ENCODE data around the gene EPAS1. TPM values are rescaled to one million over a fixed set of nuclear protein-coding genes. Genes with fewer than 3 reads are reported as not detected.

Gene EPAS1
- total and polyA plus RNA-seq, 9 of the 15 experiments (the other 6 are each of a cell fraction or from before 2014, with no cell fraction given), result 0.25 to 11.2 (median 4.1) TPM

DNA sequence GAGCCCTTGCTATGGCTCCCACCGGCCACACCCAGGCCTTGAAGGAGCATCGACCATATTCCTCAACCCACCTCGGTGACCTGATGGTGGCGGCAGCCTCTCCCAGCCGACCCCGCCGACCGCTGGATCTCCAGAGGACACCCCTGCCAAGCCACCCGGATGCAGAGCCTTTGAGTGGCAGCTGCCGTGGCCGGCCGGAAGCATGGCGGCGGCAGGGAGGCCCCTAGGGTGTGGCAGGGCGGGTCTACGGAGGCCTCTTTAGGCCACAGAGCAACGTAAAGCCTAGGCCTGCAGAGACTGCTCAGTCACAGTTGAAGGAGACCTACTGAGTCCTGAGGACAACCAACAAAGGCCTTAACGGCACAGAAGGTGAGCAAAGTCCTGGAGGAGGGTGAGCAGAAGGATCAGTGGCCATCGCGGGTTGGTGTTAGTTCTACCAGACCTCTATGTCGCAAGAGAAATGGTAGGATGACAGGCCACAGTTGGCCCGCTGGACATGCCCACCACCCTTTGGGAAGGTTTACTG lies 131.8 kb downstream of the EPAS1 start (continued):
- TF ChIP-seq WHSC1 (IDR thresholded peaks at IDR 0.05; ENCODE audit: low read length), result no peak
- TF ChIP-seq, protein P1, sequence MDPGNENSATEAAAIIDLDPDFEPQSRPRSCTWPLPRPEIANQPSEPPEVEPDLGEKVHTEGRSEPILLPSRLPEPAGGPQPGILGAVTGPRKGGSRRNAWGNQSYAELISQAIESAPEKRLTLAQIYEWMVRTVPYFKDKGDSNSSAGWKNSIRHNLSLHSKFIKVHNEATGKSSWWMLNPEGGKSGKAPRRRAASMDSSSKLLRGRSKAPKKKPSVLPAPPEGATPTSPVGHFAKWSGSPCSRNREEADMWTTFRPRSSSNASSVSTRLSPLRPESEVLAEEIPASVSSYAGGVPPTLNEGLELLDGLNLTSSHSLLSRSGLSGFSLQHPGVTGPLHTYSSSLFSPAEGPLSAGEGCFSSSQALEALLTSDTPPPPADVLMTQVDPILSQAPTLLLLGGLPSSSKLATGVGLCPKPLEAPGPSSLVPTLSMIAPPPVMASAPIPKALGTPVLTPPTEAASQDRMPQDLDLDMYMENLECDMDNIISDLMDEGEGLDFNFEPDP (CRISPR knock-in tag; IDR thresholded peaks at IDR 0.05), result no peak
- TF ChIP-seq TGIF2 (CRISPR knock-in tag; IDR thresholded peaks at IDR 0.05), result no peak
- no peak for TF ChIP-seq BDP1 (IDR thresholded peaks at IDR 0.05; ENCODE audit: insufficient read depth, insufficient read length)
- TF ChIP-seq, protein P2, sequence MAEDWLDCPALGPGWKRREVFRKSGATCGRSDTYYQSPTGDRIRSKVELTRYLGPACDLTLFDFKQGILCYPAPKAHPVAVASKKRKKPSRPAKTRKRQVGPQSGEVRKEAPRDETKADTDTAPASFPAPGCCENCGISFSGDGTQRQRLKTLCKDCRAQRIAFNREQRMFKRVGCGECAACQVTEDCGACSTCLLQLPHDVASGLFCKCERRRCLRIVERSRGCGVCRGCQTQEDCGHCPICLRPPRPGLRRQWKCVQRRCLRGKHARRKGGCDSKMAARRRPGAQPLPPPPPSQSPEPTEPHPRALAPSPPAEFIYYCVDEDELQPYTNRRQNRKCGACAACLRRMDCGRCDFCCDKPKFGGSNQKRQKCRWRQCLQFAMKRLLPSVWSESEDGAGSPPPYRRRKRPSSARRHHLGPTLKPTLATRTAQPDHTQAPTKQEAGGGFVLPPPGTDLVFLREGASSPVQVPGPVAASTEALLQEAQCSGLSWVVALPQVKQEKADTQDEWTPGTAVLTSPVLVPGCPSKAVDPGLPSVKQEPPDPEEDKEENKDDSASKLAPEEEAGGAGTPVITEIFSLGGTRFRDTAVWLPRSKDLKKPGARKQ (CRISPR knock-in tag; IDR thresholded peaks at IDR 0.05), result no peak
- TF ChIP-seq, protein P3, sequence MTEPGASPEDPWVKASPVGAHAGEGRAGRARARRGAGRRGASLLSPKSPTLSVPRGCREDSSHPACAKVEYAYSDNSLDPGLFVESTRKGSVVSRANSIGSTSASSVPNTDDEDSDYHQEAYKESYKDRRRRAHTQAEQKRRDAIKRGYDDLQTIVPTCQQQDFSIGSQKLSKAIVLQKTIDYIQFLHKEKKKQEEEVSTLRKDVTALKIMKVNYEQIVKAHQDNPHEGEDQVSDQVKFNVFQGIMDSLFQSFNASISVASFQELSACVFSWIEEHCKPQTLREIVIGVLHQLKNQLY (CRISPR knock-in tag; conservative IDR thresholded peaks at IDR 0.05), result no peak
- TF ChIP-seq PHB (CRISPR knock-in tag; IDR thresholded peaks at IDR 0.05), result no peak
- TF ChIP-seq CHD2 (IDR thresholded peaks at IDR 0.05; ENCODE audit: low read depth, low read length), result 0 out of 2 replicates have a peak, but pooled peaks have one; percentile 12
- no peak for TF ChIP-seq BHLHE40 (IDR thresholded peaks at IDR 0.05; ENCODE audit: low read length)
- TF ChIP-seq, protein P4, sequence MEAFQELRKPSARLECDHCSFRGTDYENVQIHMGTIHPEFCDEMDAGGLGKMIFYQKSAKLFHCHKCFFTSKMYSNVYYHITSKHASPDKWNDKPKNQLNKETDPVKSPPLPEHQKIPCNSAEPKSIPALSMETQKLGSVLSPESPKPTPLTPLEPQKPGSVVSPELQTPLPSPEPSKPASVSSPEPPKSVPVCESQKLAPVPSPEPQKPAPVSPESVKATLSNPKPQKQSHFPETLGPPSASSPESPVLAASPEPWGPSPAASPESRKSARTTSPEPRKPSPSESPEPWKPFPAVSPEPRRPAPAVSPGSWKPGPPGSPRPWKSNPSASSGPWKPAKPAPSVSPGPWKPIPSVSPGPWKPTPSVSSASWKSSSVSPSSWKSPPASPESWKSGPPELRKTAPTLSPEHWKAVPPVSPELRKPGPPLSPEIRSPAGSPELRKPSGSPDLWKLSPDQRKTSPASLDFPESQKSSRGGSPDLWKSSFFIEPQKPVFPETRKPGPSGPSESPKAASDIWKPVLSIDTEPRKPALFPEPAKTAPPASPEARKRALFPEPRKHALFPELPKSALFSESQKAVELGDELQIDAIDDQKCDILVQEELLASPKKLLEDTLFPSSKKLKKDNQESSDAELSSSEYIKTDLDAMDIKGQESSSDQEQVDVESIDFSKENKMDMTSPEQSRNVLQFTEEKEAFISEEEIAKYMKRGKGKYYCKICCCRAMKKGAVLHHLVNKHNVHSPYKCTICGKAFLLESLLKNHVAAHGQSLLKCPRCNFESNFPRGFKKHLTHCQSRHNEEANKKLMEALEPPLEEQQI (IDR thresholded peaks at IDR 0.05), result peak; percentile 61; the same call in 1 of the 2 replicates
- TF ChIP-seq DNMT1 (IDR thresholded peaks at IDR 0.05), result no peak
- TF ChIP-seq TEAD2 (tag; IDR thresholded peaks at IDR 0.05), result no peak
- TF ChIP-seq ETS2 (tag; IDR thresholded peaks at IDR 0.05; ENCODE audit: borderline replicate concordance, poor library complexity, severe bottlenecking), result no peak
- no peak for TF ChIP-seq HNRNPH1 (optimal IDR thresholded peaks at IDR 0.05; ENCODE audit: low read depth, low read length)
- TF ChIP-seq U2AF2 (optimal IDR thresholded peaks at IDR 0.05; ENCODE audit: low read depth, low read length), result no peak
- no peak for TF ChIP-seq TEAD1 (CRISPR knock-in tag; IDR thresholded peaks at IDR 0.05)
- TF ChIP-seq SREBF1 (IDR thresholded peaks at IDR 0.05; ENCODE audit: borderline replicate concordance, low read depth, low read length), result no peak
- no peak for TF ChIP-seq KDM2B (CRISPR knock-in tag; IDR thresholded peaks at IDR 0.05)
- no peak for TF ChIP-seq CCAR2 (IDR thresholded peaks at IDR 0.05; ENCODE audit: low read depth, low read length)
- TF ChIP-seq DMBX1 (CRISPR knock-in tag; IDR thresholded peaks at IDR 0.05; ENCODE audit: borderline replicate concordance), result no peak
- TF ChIP-seq, protein P5, sequence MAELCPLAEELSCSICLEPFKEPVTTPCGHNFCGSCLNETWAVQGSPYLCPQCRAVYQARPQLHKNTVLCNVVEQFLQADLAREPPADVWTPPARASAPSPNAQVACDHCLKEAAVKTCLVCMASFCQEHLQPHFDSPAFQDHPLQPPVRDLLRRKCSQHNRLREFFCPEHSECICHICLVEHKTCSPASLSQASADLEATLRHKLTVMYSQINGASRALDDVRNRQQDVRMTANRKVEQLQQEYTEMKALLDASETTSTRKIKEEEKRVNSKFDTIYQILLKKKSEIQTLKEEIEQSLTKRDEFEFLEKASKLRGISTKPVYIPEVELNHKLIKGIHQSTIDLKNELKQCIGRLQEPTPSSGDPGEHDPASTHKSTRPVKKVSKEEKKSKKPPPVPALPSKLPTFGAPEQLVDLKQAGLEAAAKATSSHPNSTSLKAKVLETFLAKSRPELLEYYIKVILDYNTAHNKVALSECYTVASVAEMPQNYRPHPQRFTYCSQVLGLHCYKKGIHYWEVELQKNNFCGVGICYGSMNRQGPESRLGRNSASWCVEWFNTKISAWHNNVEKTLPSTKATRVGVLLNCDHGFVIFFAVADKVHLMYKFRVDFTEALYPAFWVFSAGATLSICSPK (IDR thresholded peaks at IDR 0.05; ENCODE audit: borderline replicate concordance), result no peak
